ENCODE data around the gene MTHFSD. TPM values are rescaled to one million over a fixed set of nuclear protein-coding genes. Genes with fewer than 3 reads are reported as not detected.
"Not testable (repeated sequence)": the region's sequence is repeated elsewhere in the genome, so short reads cannot be mapped to it uniquely, and the experiment has no call there.

The MTHFSD gene
- 10 to 100 TPM; 22.1 to 29.4 (median 23.9) TPM for polyA plus RNA-seq (ENCODE audit: insufficient read length in 3 of 3)

- peak in 2 of 3 donors; percentile 89 to 90 for DNase-seq (ENCODE audit: low read depth in 3 of 3, low spot score in 2 of 3)
Measured at GRCh38 chr16:86554917-86555703, at the start of gene MTHFSD. MTHFSD (minus strand) TSS chr16:86555235; CDS start chr16:86555184, 51 bp downstream.

GRCh38 chr16:86604436-86605193 is 49.6 kb upstream of the MTHFSD start:
- DNase-seq (ENCODE audit: low read depth in 3 of 3, low spot score in 2 of 3), result no peak

GRCh38 chr16:86602521-86602920 is 47.5 kb upstream of the MTHFSD start:
- DNase-seq (ENCODE audit: low read depth in 3 of 3, low spot score in 2 of 3), result no peak

- no peak for DNase-seq (ENCODE audit: low read depth in 3 of 3, low spot score in 2 of 3)
Measured at GRCh38 chr16:86601356-86601755, 46.3 kb upstream of the MTHFSD start.

- DNase-seq (ENCODE audit: low read depth in 3 of 3, low spot score in 2 of 3), result no peak
Measured at GRCh38 chr16:86598607-86599565, 43.9 kb upstream of the MTHFSD start.

GRCh38 chr16:86597880-86598606 is 43.0 kb upstream of the MTHFSD start:
- DNase-seq (ENCODE audit: low read depth in 3 of 3, low spot score in 2 of 3), result no peak

- DNase-seq (ENCODE audit: low read depth in 3 of 3, low spot score in 2 of 3), result no peak
Measured at GRCh38 chr16:86597126-86597879, 42.3 kb upstream of the MTHFSD start.

- no peak for DNase-seq (ENCODE audit: low read depth in 3 of 3, low spot score in 2 of 3)
Measured at GRCh38 chr16:86595983-86596605, 41.1 kb upstream of the MTHFSD start.

- DNase-seq (ENCODE audit: low read depth in 3 of 3, low spot score in 2 of 3), result no peak
Measured at GRCh38 chr16:86594721-86595120, 39.7 kb upstream of the MTHFSD start.

GRCh38 chr16:86593913-86594620 is 39.0 kb upstream of the MTHFSD start:
- no peak for DNase-seq (ENCODE audit: low read depth in 3 of 3, low spot score in 2 of 3)

GRCh38 chr16:86591270-86591669 is 36.2 kb upstream of the MTHFSD start:
- no peak for DNase-seq (ENCODE audit: low read depth in 3 of 3, low spot score in 2 of 3)

- no peak for DNase-seq (ENCODE audit: low read depth in 3 of 3, low spot score in 2 of 3)
Measured at GRCh38 chr16:86590501-86591144, 35.6 kb upstream of the MTHFSD start.

- DNase-seq (ENCODE audit: low read depth in 3 of 3, low spot score in 2 of 3), result not testable (repeated sequence)
Measured at GRCh38 chr16:86587955-86588354, 32.9 kb upstream of the MTHFSD start.

GRCh38 chr16:86587487-86587886 is 32.5 kb upstream of the MTHFSD start:
- no peak for DNase-seq (ENCODE audit: low read depth in 3 of 3, low spot score in 2 of 3)

- DNase-seq (ENCODE audit: low read depth in 3 of 3, low spot score in 2 of 3), result no peak
Measured at GRCh38 chr16:86585821-86586611, 31.0 kb upstream of the MTHFSD start.

GRCh38 chr16:86584726-86585721 is 30.0 kb upstream of the MTHFSD start:
- DNase-seq (ENCODE audit: low read depth in 3 of 3, low spot score in 2 of 3), result no peak
